Measurements from ENCODE around the gene KDM4C.

The KDM4C gene

DNA sequence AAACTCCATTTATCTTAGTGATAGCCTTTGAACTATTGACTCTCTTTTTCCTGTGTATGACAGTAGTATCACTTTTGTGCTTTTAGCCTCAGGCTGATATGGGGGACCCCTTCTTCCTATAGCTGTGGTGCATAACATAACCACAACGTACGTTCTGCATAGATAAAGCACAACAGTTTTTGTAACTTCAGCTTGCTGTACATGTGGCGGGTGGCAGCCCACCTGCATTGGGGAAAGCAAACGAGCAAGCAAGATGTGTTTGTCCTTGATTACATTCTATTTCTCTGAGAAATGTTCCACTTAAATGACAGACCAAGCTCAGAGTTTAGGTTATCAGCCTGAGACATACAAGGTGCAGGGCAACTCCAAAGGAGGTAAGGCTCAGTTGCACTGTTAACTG lies 309.4 kb downstream of the KDM4C start:
- DNase-seq: no peak

- DNase-seq: no peak
Measured at GRCh38 chr9:7071916-7072315, 314.1 kb downstream of the KDM4C start.

- no peak for DNase-seq
Measured at GRCh38 chr9:7073706-7074105, 315.9 kb downstream of the KDM4C start.

GRCh38 chr9:7075154-7075553 lies 317.4 kb downstream of the KDM4C start:
- no peak for DNase-seq

GRCh38 chr9:7079051-7079450 lies 321.3 kb downstream of the KDM4C start:
- DNase-seq: no peak

DNA sequence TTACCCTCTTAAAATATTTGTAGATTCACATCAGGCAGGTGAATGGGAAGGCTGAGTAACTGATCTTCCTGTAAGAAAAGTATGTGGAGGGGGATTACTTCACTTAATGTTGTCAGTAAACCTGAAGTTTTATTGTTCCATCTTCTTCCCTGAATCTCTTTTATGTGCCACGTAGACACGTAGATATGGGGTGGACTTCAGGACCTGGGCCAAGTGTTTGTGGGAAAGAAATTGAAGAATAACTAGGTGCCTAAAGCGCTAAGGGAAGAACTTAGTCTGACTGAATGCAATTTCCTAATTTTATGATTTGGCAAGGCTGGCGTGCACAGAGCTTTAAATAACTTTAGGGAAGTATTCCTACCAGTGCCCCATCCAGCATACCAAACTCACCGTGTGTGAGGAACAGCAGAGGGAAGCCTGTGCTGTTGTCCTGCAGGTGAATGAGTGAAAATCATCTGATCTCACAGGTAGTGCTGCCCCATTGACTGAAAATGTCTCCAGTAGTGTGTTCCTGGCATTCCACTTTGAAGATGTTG lies 323.4 kb downstream of the KDM4C start:
- DNase-seq: no peak

- no peak for DNase-seq
Measured at GRCh38 chr9:7083192-7083591, 325.4 kb downstream of the KDM4C start.

- no peak for DNase-seq
Measured at GRCh38 chr9:7085357-7085756, 327.6 kb downstream of the KDM4C start.

DNA sequence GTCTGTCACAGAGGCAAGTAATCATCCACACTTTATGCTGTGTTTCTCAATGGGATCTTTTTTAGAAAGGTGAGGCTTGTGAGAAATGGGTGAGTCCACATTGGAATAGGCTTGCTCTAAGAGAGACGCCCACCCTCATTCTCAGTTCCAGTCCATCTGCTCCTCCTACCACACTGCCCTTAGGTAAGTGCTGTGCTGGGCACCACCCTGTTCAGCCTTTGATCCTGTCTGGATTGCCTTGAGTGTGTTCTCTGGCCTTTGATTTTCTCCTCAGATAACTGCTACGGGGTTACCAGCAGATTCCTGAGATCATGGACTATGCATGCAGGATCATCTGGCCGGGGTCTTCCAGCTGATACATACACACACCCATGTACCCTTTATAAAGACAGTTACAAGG lies 328.6 kb downstream of the KDM4C start:
- no peak for DNase-seq

GRCh38 chr9:7088611-7089010 lies 330.8 kb downstream of the KDM4C start:
- no peak for DNase-seq

DNA sequence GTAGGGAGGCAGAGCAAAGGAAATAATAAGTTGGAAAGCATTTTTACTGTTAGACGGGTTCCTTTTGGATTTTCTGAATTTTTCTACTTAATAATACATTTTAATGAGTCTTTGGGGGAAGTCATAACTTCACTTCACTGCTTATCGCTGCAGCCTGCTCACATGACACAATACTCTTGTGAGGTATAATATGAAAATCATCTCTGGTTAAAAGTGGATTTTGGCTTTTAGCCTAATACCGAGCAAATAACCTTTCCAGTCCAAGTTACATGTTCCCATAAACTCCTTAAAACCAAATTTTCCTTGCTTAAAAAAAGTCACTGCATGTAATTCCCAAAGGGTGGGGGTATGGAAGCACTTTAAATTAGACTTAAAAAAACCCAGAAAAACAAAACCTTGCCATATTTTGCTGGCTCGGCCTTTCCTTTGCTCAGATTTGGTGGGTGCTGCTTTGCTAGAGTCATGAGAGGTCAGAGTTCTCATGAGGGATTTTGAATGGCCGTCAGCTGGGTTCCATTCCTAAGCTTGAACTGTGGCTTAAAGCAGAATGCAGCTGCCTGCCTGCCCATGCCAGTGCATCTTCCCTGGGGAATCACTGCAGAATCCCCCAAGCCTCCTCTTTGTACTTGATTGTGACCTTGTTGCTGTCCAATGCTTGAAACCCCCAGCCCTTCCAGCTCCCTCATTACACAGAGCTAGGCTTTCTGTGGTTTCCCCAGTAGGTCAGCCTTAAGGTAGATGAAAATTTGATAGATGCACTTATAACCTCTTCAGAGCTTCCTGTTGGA lies 331.8 kb downstream of the KDM4C start:
- no peak for DNase-seq

DNA sequence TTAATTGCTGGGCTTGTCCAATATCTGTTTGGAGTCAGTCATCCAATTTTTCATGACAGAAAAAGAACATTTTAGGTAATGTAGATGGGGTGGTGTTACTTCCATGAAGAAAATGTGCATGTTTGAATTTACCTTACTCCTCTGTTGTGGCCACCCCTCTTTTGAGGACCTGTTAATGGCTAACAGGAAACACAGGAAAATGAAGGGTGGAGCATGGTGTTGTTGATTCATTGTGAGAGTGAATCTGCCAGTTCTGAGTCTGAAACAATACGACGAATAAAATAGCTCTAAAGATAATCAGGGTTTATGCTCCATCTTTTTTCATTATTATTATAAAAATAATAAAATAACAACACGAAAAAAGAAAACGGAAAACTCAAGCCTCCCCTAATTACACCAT lies 335.3 kb downstream of the KDM4C start:
- no peak for DNase-seq

DNA sequence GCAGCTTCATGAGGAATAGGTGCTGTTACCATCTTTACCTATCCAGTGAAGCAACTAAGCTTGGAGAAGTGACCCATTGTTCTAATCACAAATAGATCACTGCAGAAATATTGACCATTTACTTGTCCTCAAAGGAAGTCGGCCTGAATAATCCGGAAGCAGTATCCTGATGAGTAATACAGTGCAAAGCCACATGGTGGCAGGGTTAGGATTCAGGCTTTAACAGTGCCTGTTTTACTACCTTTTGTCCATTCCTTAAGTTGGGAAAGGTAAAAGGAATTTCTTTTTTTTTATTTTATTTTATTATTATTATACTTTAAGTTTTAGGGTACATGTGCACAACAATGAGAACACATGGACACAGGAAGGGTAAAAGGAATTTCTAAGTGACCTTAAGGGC lies 336.3 kb downstream of the KDM4C start:
- DNase-seq: no peak

DNA sequence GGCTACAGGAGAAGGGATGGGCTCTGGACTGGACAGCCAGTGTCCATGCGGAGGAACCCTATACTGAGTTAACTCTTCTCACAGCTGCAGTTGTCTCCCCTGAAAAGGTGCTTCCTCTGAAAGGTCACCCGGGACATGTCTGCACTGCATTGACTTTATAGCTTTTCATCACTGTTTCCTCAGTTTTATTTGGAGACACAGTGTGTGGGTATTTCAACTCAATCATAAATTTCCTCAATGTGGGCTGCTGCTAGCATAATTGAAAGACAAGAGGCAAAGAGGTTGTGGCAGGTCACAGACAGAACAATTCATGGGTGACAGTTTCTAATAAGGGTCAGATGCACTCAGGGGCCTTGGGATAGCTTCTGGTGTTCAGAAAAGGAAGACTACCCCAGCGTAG lies 336.8 kb downstream of the KDM4C start:
- no peak for DNase-seq

DNA sequence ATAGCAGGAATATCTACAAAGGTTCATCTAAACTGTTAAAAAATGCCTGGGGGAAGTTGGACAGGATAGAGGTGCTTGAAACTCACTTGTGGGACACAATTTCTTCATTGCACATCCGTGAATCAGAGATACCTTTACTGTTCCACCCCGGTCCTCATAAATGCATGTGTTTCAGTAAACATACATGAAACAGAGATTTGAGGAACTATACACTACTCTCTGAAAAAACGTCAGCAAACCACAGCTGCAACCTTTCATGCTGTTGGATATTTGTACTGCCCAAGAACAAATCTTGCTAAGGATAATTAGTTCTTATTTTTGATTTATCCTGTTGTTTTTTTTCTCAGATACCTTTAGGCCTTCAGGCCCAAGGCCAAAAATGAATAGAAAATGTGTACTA lies 337.3 kb downstream of the KDM4C start:
- no peak for DNase-seq

GRCh38 chr9:7097040-7097715 lies 339.4 kb downstream of the KDM4C start:
- no peak for DNase-seq

DNA sequence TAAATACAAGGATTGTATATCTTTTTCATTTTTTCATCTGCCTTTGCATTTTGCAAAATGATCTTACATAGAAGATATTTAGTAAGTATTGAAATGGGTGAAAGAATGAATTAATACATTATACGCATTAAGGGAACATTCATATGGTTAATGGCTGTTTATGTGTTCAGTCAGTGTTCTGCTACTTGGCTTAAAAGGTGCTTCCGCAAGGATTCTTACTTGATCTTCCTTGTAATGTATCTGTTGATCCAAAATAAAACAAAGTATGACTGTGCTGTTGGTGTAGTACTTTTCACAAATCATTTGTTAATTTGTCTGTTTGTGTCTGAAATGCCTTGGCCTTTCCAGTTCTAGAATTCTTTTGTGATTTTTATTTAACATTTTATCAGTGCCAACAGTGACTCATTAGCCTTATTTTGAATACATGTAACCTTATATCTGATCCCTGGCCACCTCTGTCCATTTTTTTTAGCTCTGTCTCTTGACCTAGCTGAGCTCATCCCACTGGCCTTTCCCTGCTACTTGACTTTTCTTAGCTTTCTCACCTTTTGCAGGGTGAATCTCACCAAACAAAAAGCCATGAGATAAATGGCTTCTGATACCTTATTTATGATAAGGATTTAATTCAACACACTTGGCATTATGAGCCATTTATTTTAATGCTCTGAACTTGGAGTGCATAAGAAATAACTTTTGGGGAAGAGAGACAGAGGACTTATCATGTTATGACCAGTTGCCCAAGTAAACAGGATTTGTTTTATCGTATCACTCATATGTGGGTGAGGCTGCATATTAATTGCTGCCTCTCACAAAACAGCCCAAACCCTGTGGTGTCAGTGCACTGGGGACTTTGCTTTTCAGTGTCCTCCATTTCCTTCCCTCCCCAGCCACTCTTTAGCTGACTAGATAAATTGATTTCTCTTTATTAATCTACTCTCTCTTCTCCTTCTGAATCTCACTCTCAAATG lies 340.3 kb downstream of the KDM4C start:
- no peak for DNase-seq

DNA sequence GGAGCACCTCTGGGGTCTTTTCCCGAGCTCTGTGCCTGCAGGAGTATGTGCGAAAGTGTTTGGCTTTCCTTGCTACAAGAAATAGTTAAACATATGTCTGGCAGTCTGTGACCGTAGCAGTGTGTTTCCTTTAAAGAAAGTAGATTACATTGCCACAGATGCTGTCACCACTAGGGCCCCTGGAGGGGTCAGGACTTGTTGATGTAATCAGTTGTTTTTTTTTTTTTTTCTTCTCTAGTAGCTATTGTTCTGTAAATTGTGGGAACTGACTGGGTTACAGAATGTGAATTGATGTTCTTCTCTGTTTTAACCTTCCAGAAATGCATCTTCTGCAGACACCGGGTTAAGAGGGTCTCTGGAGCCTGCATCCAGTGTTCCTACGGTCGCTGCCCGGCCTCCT lies 345.6 kb downstream of the KDM4C start:
- DNase-seq: no peak

GRCh38 chr9:7103771-7104170 lies 346.0 kb downstream of the KDM4C start:
- DNase-seq: no peak

DNA sequence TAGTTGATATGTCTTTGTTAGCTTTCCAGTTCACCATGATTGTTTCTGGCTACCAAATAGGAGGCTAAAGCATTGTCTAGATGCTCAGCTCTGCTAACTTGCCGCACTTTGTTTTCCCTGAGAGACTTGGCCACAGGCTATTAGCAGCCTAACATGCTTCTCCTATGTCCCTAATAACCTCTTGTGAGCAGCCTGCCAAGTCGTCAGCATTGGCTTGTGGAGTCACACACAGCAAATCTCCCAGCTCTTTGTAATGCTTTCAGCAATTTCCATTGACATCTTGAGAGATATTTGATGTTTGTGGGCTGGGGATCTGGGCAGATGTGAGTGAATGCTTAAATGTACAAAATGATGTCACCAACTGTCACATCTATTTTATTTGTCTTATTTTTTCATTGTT lies 346.9 kb downstream of the KDM4C start:
- no peak for DNase-seq

DNA sequence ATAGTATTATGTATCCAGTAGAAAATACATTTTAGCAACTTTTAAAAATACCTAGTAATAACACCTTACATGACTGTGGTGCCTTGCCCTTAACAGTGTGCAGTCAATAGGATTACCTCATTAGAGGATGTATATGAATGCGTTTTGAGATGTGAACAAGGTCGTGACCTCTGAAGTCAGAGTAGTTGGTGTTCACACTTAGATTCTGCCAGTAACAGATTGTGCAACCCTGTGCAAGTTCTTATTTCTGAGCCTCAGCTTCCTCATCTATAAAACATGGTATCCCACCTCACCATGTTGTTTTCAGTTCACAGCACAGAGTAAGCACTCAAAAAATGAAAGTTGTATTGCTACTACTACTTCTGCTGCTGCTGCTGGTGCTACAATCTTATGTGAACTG lies 347.3 kb downstream of the KDM4C start:
- no peak for DNase-seq

GRCh38 chr9:7108936-7109335 lies 351.2 kb downstream of the KDM4C start:
- no peak for DNase-seq

DNA sequence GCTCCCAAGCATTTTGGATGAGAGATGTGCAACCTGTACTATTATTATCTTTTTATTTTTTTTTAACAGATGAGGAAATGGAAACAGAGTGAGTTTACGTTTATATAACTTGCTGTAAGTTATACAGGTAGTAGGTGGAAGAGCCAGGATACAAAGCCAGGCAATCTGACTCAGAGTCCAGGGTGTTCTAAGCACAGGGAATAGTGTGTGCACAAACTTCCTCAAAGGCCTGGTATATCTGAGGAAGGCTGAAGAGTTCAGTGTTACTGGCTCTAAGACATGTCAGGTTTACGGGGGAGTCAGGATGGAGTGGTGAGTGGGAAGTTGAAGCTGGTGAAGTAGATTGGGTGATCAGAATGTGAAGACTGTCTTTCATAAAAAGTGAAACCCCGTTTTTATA lies 353.6 kb downstream of the KDM4C start:
- DNase-seq: no peak
